GM12875 (cell line): ENCODE measurements around the gene FASTKD1.
"Not testable (repeated sequence)": the region's sequence is repeated elsewhere in the genome, so short reads cannot be mapped to it uniquely, and the experiment has no call there.

Experiments
- H3K4me3 ChIP-seq: one replicate; pipeline ENCODE4 v1.5.1; 2011; ENCODE audit warnings: low read depth, low read length, control low read depth
- TF ChIP-seq, protein P1 (sequence below): IDR thresholded peaks from 2 replicates; pipeline ENCODE4 v1.5.1; 2011; ENCODE audit warnings: low read depth, mild to moderate bottlenecking, control low read depth, inconsistent platforms, low read length, moderate library complexity, borderline replicate concordance; ENCODE audit not compliant: insufficient read depth

FASTKD1 gene

DNA sequence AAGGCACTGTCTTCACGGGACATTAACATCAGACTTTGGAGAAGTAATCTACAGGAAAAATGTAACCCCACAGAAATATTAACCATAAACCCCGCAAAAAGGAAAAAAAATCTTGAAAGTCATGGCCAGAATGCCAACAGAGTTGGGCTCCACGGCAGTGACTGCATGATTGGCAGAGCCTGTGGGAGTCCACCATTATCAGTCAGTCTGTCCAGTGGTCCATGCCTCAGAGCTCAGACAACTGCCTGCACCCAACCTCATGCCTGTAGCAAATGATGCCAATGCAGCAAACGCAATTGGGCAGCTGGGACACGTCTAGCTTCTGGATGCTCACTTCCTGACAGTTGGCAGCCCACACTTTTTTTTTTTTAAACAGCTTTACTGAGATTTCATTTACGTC, 5.4 kb upstream of the FASTKD1 start:
- H3K4me3 ChIP-seq: no peak overlapping the region
- TF ChIP-seq, protein P1, sequence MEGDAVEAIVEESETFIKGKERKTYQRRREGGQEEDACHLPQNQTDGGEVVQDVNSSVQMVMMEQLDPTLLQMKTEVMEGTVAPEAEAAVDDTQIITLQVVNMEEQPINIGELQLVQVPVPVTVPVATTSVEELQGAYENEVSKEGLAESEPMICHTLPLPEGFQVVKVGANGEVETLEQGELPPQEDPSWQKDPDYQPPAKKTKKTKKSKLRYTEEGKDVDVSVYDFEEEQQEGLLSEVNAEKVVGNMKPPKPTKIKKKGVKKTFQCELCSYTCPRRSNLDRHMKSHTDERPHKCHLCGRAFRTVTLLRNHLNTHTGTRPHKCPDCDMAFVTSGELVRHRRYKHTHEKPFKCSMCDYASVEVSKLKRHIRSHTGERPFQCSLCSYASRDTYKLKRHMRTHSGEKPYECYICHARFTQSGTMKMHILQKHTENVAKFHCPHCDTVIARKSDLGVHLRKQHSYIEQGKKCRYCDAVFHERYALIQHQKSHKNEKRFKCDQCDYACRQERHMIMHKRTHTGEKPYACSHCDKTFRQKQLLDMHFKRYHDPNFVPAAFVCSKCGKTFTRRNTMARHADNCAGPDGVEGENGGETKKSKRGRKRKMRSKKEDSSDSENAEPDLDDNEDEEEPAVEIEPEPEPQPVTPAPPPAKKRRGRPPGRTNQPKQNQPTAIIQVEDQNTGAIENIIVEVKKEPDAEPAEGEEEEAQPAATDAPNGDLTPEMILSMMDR: no peak

DNA sequence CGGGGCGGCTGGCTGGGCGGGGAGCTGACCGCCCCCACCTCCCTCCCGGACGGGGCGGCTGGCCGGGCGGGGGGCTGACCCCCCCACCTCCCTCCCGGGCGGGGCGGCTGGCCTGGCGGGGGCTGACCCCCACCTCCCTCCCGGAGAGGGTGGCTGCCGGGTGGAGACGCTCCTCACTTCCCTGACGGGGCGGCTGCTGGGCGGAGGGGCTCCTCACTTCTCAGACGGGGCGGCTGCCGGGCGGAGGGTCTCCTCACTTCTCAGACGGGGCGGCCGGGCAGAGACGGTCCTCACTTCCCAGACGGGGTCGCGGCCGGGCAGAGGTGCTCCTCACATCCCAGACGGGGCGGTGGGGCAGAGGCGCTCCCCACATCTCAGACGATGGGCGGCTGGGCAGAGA, 1.6 kb upstream of the FASTKD1 start:
- H3K4me3 ChIP-seq: not testable (repeated sequence)

DNA sequence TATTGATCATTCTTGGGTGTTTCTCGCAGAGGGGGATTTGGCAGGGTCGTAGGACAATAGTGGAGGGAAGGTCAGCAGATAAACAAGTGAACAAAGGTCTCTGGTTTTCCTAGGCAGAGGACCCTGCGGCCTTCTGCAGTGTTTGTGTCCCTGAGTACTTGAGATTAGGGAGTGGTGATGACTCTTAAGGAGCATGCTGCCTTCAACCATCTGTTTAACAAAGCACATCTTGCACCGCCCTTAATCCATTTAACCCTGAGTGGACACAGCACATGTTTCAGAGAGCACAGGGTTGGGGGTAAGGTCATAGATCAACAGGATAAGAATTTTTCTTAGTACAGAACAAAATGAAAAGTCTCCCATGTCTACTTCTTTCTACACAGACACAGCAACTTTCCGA, 874 bp upstream of the FASTKD1 start:
- not testable (repeated sequence) for H3K4me3 ChIP-seq

DNA sequence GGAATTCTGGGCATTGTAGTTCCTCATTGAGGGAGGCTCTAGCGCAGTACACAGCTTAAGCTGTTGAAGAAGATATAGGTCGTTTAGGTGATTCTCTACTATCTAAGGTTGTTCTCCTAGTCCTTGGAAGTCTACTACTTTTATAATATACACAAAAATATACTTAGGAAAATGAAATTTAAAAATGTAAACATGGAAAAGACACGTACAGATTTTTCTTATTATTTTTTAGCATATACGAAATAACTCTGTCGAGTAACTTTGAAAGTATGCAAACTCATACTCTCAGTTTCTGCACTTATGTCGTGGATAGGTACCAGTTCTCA, 272 bp upstream of the FASTKD1 start:
- H3K4me3 ChIP-seq: no peak overlapping the region
- TF ChIP-seq, protein P1: no peak

DNA sequence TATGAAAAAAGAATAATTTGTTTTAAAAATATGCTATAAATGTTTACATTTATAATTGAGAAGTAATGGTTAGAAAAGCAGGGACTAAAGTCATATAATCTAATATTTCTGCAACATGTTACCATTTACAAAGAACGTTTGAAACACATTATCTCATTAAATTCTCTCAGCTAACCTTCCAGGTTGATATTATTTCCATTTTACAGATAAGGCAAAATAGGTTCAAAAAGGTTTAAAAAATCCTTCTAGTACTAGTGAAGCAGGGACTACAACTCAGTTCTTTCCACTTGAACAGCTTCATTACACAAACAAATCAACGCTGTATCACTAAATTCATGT, 875 bp downstream of the FASTKD1 start:
- TF ChIP-seq, protein P1: no peak

DNA sequence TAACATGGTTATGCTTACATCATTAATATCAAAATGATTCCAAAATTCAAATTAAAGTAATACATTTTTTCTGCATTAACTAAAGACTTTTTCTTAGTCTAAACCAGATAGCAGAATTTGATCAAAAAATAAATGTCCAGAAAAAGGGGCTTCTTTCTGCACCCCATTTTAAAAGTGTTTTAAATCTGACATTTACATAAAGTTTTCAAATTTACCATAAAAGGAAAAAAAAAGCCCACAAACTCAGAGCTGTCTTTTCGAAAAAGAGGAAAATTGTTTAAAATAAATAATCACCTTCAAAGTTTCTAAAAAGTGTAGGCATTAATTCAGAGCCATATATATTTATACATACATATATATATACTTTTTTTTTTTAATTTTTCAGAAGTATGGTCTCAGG, 1.5 kb downstream of the FASTKD1 start:
- TF ChIP-seq, protein P1: no peak
- H3K4me3 ChIP-seq: no peak overlapping the region

More for the DNA sequence above, 875 bp downstream of the FASTKD1 start:
- peak overlapping the region; percentile 66 for H3K4me3 ChIP-seq

DNA sequence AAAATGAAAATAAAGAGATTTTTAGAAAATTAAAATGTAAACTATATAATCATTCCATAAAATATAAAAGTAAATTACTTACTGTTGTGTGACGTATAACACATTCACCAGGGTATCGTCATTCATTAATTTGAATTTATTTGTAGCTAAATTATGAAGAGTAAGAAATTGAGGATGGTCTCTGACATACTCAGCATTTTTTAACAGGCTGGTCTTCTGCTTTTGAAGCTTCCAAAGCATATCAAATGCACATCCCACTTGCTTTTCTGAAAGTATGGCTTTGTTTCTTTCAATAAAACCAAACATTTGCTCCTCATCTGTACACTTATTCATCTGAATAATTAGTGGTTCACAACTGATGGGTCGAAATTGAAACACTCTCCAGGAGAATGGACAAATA, 2.1 kb downstream of the FASTKD1 start:
- TF ChIP-seq, protein P1: no peak
- H3K4me3 ChIP-seq: no peak overlapping the region

DNA sequence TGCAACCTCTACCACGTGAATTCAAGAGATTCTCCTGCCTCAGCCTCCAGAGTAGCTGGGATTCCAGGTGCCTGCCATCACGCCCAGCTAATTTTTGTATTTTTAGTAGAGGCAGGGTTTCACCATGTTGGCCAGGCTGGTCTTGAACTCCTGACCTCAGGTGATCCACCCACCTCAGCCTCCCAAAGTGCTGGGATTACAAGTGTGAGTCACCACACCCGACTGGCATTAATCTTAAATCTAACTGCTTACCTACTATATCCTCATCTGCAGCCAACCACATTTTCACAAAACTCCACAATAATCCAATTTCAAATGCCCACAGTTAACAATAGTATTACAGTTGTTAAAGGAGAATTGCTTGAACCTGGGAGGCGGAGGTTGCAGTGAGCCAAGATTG, 2.9 kb downstream of the FASTKD1 start:
- not testable (repeated sequence) for H3K4me3 ChIP-seq

DNA sequence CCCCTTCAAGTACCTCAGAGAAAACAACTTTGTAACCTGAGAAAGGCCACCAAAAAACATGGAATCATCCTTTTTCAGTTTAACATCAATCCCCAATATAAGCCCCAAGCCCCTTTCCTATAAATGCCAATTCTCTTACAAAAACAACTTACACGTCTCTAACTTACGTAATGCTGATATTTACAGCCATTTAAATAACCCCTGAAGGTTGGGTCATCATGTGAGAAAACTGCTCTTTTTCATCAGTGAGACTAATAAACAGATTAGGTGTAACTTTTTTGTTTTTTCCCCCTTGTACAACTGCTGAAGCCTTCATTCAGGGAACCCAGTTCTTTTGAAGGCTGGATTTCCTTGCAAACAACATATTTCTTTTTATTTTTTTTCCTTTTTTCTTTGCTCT, 3.7 kb downstream of the FASTKD1 start:
- no peak overlapping the region for H3K4me3 ChIP-seq
- TF ChIP-seq, protein P1: no peak
